ENCODE data around the gene MPP2. TPM values are rescaled to one million over a fixed set of nuclear protein-coding genes. Genes with fewer than 3 reads are reported as not detected.

MPP2 gene
- total and polyA plus RNA-seq, 4 donors = 0.05 to 0.25 (median 0.09) TPM

DNA sequence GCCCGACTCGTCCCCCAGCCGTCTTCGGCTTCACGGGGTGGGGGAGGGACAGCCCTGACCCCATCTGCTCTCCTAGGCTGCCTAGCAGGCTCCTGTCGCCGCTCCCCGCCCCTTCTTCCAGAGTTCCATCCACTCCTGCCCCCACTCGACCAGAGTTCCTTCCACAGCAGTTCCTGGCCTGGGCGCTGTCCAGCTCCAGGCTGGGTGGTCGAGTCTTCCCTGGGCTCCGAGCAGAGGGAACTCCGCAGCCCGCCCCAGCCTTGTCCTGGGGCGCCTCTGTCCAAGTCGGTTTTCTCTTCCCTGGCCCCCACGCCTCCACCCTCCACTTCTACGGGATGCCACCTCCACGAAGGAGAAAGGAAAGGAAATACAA is 45.0 kb upstream of the MPP2 start:
- 19% methylated on average over 19 of the region's 19 CpGs for WGBS
- DNase-seq (ENCODE audit: low spot score) = no peak
- H3K9ac ChIP-seq (ENCODE audit: low read depth in 1 of 2, low read length in 2 of 2) = no peak overlapping the region
- no peaks in the 10 kb centered on the region for H3K36me3 ChIP-seq (ENCODE audit: control insufficient read depth in 4 of 4, insufficient read depth in 3 of 4, low read depth in 1 of 4, low read length in 3 of 4)
- H3K27ac ChIP-seq (ENCODE audit: low read depth in 1 of 2, low read length in 2 of 2) = no peak overlapping the region
- no peaks in the 10 kb centered on the region for H3K9me3 ChIP-seq (ENCODE audit: control insufficient read depth in 4 of 4, low read length in 3 of 4)
- H3K4me3 ChIP-seq (ENCODE audit: low read depth in 1 of 3, low read length in 3 of 3) = no peak overlapping the region
- no peaks in the 10 kb centered on the region for H3K4me1 ChIP-seq (ENCODE audit: control insufficient read depth in 4 of 4, insufficient read depth in 4 of 4, low read length in 3 of 4)
- H3K27me3 ChIP-seq (ENCODE audit: control insufficient read depth in 4 of 4, insufficient read depth in 4 of 4, low read length in 3 of 4) = peaks cover 0 to 17% (median 3%) of the 10 kb centered on the region in 4 donors
- no peak for TF ChIP-seq HNF4A (conservative IDR thresholded peaks at IDR 0.05)

- no peaks in the 10 kb centered on the region for H3K9me3 ChIP-seq (ENCODE audit: control insufficient read depth in 4 of 4, low read length in 3 of 4)
- TF ChIP-seq HNF4G (IDR thresholded peaks at IDR 0.05) (no peak), RXRA (IDR thresholded peaks at IDR 0.05) (no peak), FOXA1 (IDR thresholded peaks at IDR 0.05) (no peak), YY1 (IDR thresholded peaks at IDR 0.05) (no peak), EGR1 (IDR thresholded peaks at IDR 0.05; ENCODE audit: low read depth in 2 of 2) (no peak), GABPA (IDR thresholded peaks at IDR 0.05 in 1 of 2, conservative IDR thresholded peaks at IDR 0.05 in 1 of 2) (no peak), HNF4A (conservative IDR thresholded peaks at IDR 0.05) (no peak), NR2F2 (IDR thresholded peaks at IDR 0.05) (no peak), RAD21 (IDR thresholded peaks at IDR 0.05) (no peak)
- TF ChIP-seq, protein P1, sequence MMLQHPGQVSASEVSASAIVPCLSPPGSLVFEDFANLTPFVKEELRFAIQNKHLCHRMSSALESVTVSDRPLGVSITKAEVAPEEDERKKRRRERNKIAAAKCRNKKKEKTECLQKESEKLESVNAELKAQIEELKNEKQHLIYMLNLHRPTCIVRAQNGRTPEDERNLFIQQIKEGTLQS (IDR thresholded peaks at IDR 0.05) = no peak
- TF ChIP-seq, protein P2, sequence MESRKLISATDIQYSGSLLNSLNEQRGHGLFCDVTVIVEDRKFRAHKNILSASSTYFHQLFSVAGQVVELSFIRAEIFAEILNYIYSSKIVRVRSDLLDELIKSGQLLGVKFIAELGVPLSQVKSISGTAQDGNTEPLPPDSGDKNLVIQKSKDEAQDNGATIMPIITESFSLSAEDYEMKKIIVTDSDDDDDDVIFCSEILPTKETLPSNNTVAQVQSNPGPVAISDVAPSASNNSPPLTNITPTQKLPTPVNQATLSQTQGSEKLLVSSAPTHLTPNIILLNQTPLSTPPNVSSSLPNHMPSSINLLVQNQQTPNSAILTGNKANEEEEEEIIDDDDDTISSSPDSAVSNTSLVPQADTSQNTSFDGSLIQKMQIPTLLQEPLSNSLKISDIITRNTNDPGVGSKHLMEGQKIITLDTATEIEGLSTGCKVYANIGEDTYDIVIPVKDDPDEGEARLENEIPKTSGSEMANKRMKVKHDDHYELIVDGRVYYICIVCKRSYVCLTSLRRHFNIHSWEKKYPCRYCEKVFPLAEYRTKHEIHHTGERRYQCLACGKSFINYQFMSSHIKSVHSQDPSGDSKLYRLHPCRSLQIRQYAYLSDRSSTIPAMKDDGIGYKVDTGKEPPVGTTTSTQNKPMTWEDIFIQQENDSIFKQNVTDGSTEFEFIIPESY (IDR thresholded peaks at IDR 0.05) = no peak
- TF ChIP-seq, protein P3, sequence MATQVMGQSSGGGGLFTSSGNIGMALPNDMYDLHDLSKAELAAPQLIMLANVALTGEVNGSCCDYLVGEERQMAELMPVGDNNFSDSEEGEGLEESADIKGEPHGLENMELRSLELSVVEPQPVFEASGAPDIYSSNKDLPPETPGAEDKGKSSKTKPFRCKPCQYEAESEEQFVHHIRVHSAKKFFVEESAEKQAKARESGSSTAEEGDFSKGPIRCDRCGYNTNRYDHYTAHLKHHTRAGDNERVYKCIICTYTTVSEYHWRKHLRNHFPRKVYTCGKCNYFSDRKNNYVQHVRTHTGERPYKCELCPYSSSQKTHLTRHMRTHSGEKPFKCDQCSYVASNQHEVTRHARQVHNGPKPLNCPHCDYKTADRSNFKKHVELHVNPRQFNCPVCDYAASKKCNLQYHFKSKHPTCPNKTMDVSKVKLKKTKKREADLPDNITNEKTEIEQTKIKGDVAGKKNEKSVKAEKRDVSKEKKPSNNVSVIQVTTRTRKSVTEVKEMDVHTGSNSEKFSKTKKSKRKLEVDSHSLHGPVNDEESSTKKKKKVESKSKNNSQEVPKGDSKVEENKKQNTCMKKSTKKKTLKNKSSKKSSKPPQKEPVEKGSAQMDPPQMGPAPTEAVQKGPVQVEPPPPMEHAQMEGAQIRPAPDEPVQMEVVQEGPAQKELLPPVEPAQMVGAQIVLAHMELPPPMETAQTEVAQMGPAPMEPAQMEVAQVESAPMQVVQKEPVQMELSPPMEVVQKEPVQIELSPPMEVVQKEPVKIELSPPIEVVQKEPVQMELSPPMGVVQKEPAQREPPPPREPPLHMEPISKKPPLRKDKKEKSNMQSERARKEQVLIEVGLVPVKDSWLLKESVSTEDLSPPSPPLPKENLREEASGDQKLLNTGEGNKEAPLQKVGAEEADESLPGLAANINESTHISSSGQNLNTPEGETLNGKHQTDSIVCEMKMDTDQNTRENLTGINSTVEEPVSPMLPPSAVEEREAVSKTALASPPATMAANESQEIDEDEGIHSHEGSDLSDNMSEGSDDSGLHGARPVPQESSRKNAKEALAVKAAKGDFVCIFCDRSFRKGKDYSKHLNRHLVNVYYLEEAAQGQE (IDR thresholded peaks at IDR 0.05) = no peak
- H3K27me3 ChIP-seq (ENCODE audit: control insufficient read depth in 4 of 4, insufficient read depth in 4 of 4, low read length in 3 of 4) = peaks cover 0 to 17% (median 3%) of the 10 kb centered on the region in 4 donors
Measured at GRCh38 chr17:43951750-43952149, 44.4 kb upstream of the MPP2 start.

DNA sequence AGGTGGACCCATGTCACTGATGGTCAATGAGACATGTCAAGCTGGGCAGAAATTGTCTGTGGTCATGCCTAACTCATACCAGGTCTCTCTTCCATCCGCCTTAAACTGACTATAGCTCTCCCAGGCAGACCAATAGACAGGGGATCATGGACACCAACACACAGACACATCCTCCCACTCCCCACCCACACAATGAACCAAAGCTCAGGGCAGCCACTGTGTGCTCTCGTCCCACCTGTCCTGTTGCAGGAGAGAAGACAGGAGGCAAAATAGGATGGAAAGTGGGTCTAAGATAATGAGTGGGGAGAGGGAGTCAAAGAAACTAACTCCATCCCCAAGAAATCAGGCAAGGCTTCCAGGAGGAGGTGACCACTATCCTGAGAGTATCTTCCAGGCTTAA is 43.2 kb upstream of the MPP2 start:
- H3K9ac ChIP-seq (ENCODE audit: low read depth in 1 of 2, low read length in 2 of 2) = no peak overlapping the region
- DNase-seq (ENCODE audit: low spot score) = no peak
- H3K4me3 ChIP-seq (ENCODE audit: low read depth in 1 of 3, low read length in 3 of 3) = no peak overlapping the region
- peaks cover 0 to 17% (median 3%) of the 10 kb centered on the region in 4 donors for H3K27me3 ChIP-seq (ENCODE audit: control insufficient read depth in 4 of 4, insufficient read depth in 4 of 4, low read length in 3 of 4)
- H3K4me1 ChIP-seq (ENCODE audit: control insufficient read depth in 4 of 4, insufficient read depth in 4 of 4, low read length in 3 of 4) = no peaks in the 10 kb centered on the region
- H3K9me3 ChIP-seq (ENCODE audit: control insufficient read depth in 4 of 4, low read length in 3 of 4) = no peaks in the 10 kb centered on the region
- H3K27ac ChIP-seq (ENCODE audit: low read depth in 1 of 2, low read length in 2 of 2) = no peak overlapping the region
- H3K36me3 ChIP-seq (ENCODE audit: control insufficient read depth in 4 of 4, insufficient read depth in 3 of 4, low read depth in 1 of 4, low read length in 3 of 4) = no peaks in the 10 kb centered on the region
- 91% methylated on average over 2 of the region's 2 CpGs for WGBS
- TF ChIP-seq, protein P4, sequence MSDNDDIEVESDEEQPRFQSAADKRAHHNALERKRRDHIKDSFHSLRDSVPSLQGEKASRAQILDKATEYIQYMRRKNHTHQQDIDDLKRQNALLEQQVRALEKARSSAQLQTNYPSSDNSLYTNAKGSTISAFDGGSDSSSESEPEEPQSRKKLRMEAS (IDR thresholded peaks at IDR 0.05) = no peak
- TF ChIP-seq HNF4A (conservative IDR thresholded peaks at IDR 0.05) (no peak), NR2F2 (IDR thresholded peaks at IDR 0.05) (no peak), YY1 (IDR thresholded peaks at IDR 0.05) (no peak), RXRA (IDR thresholded peaks at IDR 0.05) (no peak), EGR1 (IDR thresholded peaks at IDR 0.05; ENCODE audit: low read depth in 2 of 2) (no peak)
- TF ChIP-seq, protein P5, sequence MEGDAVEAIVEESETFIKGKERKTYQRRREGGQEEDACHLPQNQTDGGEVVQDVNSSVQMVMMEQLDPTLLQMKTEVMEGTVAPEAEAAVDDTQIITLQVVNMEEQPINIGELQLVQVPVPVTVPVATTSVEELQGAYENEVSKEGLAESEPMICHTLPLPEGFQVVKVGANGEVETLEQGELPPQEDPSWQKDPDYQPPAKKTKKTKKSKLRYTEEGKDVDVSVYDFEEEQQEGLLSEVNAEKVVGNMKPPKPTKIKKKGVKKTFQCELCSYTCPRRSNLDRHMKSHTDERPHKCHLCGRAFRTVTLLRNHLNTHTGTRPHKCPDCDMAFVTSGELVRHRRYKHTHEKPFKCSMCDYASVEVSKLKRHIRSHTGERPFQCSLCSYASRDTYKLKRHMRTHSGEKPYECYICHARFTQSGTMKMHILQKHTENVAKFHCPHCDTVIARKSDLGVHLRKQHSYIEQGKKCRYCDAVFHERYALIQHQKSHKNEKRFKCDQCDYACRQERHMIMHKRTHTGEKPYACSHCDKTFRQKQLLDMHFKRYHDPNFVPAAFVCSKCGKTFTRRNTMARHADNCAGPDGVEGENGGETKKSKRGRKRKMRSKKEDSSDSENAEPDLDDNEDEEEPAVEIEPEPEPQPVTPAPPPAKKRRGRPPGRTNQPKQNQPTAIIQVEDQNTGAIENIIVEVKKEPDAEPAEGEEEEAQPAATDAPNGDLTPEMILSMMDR (IDR thresholded peaks at IDR 0.05; ENCODE audit: low read depth, low read length, missing input control) = no peak
- TF ChIP-seq, protein P2 (IDR thresholded peaks at IDR 0.05) = no peak
- TF ChIP-seq, protein P1 (IDR thresholded peaks at IDR 0.05) = no peak

More at GRCh38 chr17:43951750-43952149, 44.4 kb upstream of the MPP2 start:
- H3K9ac ChIP-seq (ENCODE audit: low read depth in 1 of 2, low read length in 2 of 2) = no peak overlapping the region
- WGBS = 82% methylated on average over 4 of the region's 4 CpGs
- H3K4me1 ChIP-seq (ENCODE audit: control insufficient read depth in 4 of 4, insufficient read depth in 4 of 4, low read length in 3 of 4) = no peaks in the 10 kb centered on the region
- DNase-seq (ENCODE audit: low spot score) = no peak
- no peak overlapping the region for H3K27ac ChIP-seq (ENCODE audit: low read depth in 1 of 2, low read length in 2 of 2)
- H3K36me3 ChIP-seq (ENCODE audit: control insufficient read depth in 4 of 4, insufficient read depth in 3 of 4, low read depth in 1 of 4, low read length in 3 of 4) = no peaks in the 10 kb centered on the region
- no peak overlapping the region for H3K4me3 ChIP-seq (ENCODE audit: low read depth in 1 of 3, low read length in 3 of 3)

Measured in liver (tissue), 9 donors.